Dendritic cell treated with granulocyte-macrophage colony-stimulating factor and Interleukin-4, amounts not matched to agents 40 ng/mL and 50 ng/mL, for 4 days (primary cell): ENCODE data around the gene DCLRE1C.
A peak's percentile ranks its signal among the peaks of the same experiment; 100 is the strongest.
"Not testable (repeated sequence)": the region's sequence is repeated elsewhere in the genome, so short reads cannot be mapped to it uniquely, and the experiment has no call there.

Experiments
- H3K27ac Mint-ChIP-seq: one replicate; pipeline ENCODE4 v1.8.0; 2022; ENCODE audit warnings: mild to moderate bottlenecking, mixed read lengths
- H3K27me3 Mint-ChIP-seq: one replicate; pipeline ENCODE4 v1.8.0; 2022; ENCODE audit warnings: mild to moderate bottlenecking, mixed read lengths
- H3K36me3 Mint-ChIP-seq: one replicate; pipeline ENCODE4 v1.8.0; 2022; ENCODE audit warnings: low read depth, mixed read lengths
- H3K4me1 Mint-ChIP-seq: one replicate; pipeline ENCODE4 v1.8.0; 2022; ENCODE audit warnings: low read depth, mixed read lengths
- H3K4me3 Mint-ChIP-seq: one replicate; pipeline ENCODE4 v1.8.0; 2022; ENCODE audit warnings: mild to moderate bottlenecking, moderate library complexity, mixed read lengths
- H3K9me3 Mint-ChIP-seq: one replicate; pipeline ENCODE4 v1.8.0; 2022; ENCODE audit warnings: mixed read lengths
- intact Hi-C: fragments of 100-400 bp; cut with micrococcal nuclease; formaldehyde crosslinking; loops from one replicate; pipeline ENCODE4 v1.15.0; 2022

The DCLRE1C gene

DNA sequence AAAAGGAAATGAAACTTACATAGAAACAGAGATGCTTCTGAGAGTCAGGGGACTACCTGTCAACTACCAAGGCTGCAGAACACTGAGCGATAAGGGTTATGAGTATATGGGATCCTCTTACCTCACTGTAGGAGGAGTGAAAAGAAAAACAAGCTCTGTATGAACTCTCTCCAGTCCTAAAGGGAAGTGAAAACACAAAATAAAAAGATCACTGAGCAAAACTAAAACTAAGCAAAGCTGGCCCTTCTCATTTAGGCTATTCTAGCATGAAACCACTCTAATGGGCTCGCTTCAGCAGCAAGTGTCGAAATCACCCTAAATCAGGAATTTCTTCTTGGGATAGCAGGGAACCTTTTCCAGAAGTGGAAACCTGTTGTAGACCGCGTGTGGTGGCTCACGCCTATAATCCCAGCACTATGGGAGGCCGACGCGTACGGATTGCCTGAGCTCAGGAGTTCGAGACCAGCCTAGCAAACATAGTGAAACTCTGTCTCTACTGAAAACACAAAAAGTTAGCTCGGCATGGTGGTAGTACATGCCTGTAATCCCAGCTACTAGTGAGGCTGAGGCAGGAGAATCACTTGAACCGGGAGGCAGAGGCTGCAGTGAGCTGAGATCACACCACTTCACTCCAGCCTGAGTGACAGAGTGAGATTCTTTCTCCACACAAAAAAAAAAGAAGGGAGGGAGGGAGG is 27.0 kb downstream of the DCLRE1C start:
- intact Hi-C loops: no loop called here
- H3K27ac Mint-ChIP-seq: peak overlapping the region; percentile 62
- peaks cover 98% of the 10 kb centered on the region for H3K36me3 Mint-ChIP-seq
- peaks cover 9% of the 10 kb centered on the region for H3K4me1 Mint-ChIP-seq
- no peaks in the 10 kb centered on the region for H3K9me3 Mint-ChIP-seq
- no peaks in the 10 kb centered on the region for H3K27me3 Mint-ChIP-seq
- H3K4me3 Mint-ChIP-seq: no peak overlapping the region

DNA sequence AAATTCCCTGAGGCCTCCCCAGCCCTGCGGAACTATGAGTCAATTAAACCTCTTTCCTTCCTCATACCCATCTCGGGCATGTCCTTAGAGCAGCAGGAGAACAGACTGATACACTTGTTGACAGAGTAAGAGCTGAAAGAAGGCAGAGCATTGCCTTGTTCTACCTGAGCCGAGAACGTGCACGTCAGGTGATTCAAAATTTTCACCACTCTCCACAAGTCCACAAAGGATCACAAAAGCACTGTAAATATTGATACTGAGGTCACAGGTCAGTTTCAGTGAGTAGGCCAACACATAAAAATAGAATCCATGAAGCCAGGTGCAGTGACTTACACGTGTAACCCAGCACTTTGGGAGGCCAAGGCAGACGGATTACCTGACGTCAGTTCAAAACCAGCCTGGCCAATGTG is 27.8 kb downstream of the DCLRE1C start:
- no peaks in the 10 kb centered on the region for H3K27me3 Mint-ChIP-seq
- H3K27ac Mint-ChIP-seq: no peak overlapping the region
- no peak overlapping the region for H3K4me3 Mint-ChIP-seq
- H3K36me3 Mint-ChIP-seq: peaks cover 98% of the 10 kb centered on the region
- H3K4me1 Mint-ChIP-seq: peaks cover 9% of the 10 kb centered on the region
- intact Hi-C loops: no loop called here
- H3K9me3 Mint-ChIP-seq: no peaks in the 10 kb centered on the region

DNA sequence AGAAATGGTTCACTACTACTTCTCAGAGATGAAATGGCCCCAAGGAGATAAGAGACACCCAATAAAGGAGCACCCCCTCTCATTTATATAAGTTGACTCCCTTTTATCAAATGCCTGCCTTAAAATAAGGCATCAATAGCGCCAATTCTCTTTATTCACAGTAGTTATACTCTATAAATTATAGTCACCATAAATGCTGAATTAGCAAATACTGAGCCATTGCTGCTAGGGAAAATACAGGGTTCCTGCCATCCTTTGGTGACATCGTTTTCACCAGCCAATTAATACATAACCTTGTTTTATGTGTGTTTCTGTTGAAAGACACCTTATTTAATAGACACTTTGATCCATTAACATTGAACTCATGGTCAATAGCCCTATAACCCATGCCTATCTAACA is 28.6 kb downstream of the DCLRE1C start:
- H3K36me3 Mint-ChIP-seq: peaks cover 98% of the 10 kb centered on the region
- no peak overlapping the region for H3K4me3 Mint-ChIP-seq
- peaks cover 9% of the 10 kb centered on the region for H3K4me1 Mint-ChIP-seq
- intact Hi-C loops: no loop called here
- H3K27me3 Mint-ChIP-seq: no peaks in the 10 kb centered on the region
- H3K9me3 Mint-ChIP-seq: no peaks in the 10 kb centered on the region
- H3K27ac Mint-ChIP-seq: no peak overlapping the region

DNA sequence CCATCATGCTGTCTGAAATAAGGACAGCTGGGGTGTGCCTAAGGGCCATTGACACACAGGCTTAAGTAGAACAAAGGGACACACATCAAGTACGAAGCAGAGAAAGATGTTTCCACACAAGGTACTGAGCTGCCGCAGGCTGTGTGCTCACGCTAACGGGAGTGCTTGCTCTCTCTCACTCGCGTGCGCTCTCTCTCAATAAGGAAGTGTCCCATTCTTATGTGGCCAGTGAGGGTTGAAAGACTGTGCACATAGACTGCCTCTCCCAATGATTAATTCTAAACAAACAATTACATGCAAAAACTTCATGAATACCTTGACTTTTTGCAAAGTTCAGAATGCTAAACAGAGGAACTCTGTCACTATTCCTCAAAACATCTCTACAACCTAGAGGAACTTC is 29.9 kb downstream of the DCLRE1C start:
- intact Hi-C loops: no loop called here
- Mint-ChIP-seq H3K4me1 (peaks cover 9% of the 10 kb centered on the region), H3K9me3 (no peaks in the 10 kb centered on the region), H3K36me3 (peaks cover 98% of the 10 kb centered on the region), H3K27ac (no peak overlapping the region), H3K4me3 (no peak overlapping the region), H3K27me3 (no peaks in the 10 kb centered on the region)

DNA sequence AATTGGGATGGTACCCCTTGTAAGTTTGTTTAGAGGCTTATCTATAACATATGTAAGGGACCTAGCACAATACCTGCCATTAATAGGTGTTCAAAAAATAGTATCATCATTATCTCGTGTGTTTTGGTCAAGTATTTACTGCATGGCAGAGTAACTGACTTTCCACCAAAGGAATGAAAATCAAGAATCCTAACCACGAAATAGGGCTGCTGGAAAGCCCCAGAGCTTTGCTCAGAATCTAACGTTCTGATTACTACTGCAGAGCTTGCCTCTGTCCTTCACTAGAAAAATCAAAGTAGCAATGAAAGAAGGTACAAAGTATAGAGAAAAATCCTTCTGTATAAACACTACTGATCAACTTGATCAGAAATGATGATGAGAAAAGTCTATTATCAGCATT is 34.9 kb downstream of the DCLRE1C start:
- Mint-ChIP-seq H3K4me1 (peaks cover 7% of the 10 kb centered on the region), H3K27me3 (no peaks in the 10 kb centered on the region), H3K9me3 (no peaks in the 10 kb centered on the region), H3K27ac (no peak overlapping the region), H3K36me3 (peaks cover 100% of the 10 kb centered on the region), H3K4me3 (no peak overlapping the region)
- intact Hi-C loops: no loop called here

DNA sequence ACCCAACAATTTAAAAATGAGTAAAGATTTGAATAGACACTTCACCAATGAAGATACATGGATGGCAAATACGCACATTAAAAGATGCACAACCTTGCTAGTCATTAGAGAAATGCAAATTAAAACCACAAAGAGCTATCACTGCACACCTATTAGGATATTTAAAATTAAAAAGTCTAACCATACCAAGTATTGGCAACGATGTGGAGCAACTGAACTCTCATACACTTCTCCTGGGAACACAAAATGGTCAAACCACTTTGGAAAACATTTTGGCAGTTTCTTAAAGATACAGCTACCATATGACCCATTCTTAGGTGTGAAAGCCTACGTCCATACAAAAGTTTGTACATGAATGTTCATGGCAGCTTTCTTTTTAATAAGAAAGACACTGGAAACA is 36.1 kb downstream of the DCLRE1C start:
- intact Hi-C loops: no loop called here
- no peak overlapping the region for H3K4me3 Mint-ChIP-seq
- H3K4me1 Mint-ChIP-seq: peaks cover 7% of the 10 kb centered on the region
- H3K36me3 Mint-ChIP-seq: peaks cover 100% of the 10 kb centered on the region
- no peak overlapping the region for H3K27ac Mint-ChIP-seq
- no peaks in the 10 kb centered on the region for H3K9me3 Mint-ChIP-seq
- H3K27me3 Mint-ChIP-seq: no peaks in the 10 kb centered on the region

DNA sequence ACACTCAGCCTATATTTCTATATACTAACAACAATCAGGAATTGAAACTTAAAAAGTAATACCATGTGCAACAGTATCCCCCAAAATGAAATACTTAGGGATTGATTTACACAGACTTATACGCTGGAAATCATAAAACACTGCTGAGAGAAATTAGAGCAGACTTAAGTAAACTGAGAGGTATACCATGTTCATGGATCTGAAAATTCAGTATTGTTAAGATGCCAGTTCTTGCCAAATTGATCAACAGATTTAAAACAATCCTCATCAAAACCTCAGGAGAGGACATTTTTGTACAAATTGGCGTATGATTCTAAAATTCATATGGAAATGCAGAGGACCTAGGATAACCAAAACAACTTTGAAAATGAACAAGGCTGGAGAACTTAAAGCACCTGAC is 37.3 kb downstream of the DCLRE1C start:
- H3K36me3 Mint-ChIP-seq: peaks cover 100% of the 10 kb centered on the region
- no peak overlapping the region for H3K27ac Mint-ChIP-seq
- H3K4me1 Mint-ChIP-seq: peaks cover 7% of the 10 kb centered on the region
- intact Hi-C loops: no loop called here
- H3K9me3 Mint-ChIP-seq: no peaks in the 10 kb centered on the region
- H3K4me3 Mint-ChIP-seq: no peak overlapping the region
- H3K27me3 Mint-ChIP-seq: no peaks in the 10 kb centered on the region

DNA sequence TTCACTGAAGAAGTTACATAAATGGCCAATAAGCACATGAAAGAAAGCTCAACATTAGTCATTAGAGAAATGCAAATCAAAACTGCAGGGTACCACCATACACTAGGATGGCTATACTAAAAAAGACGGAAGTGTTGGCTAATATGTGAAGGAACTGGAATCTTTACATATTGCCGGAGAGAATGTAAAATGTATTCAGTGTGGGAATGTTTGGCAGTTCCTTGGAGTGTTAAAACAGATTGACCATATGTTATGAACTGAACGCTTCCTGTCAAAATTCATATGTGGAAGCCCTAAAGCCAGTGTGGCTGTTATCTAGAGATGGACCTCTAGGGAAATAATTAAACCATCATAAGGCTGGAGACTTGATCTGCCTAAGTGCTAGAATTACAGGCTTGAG is 42.1 kb downstream of the DCLRE1C start:
- Mint-ChIP-seq H3K9me3 (no peaks in the 10 kb centered on the region), H3K36me3 (peaks cover 100% of the 10 kb centered on the region)
- intact Hi-C loops: no loop called here

DNA sequence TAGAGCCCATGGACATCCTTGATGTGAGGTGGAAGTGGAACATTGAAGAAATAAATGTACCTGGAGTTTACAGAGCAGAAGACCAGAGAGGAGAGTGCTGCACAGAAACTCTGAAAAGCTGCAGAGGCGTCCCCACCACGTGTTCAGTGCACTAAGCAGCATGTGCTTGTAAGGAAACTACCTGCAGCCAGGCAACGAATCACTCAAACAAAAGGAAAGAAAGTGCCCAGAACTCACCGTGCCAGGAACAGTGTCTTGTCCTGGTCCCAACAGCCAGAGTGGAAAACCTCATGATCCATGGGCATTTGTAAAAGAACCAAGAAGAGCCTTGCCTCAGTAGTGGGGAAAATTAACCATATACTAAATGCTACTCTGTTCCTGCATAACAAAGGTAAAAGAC is 42.9 kb downstream of the DCLRE1C start:
- H3K36me3 Mint-ChIP-seq: peaks cover 93% of the 10 kb centered on the region
- H3K27me3 Mint-ChIP-seq: no peaks in the 10 kb centered on the region
- no peaks in the 10 kb centered on the region for H3K9me3 Mint-ChIP-seq
- H3K27ac Mint-ChIP-seq: no peak overlapping the region
- no peak overlapping the region for H3K4me3 Mint-ChIP-seq
- intact Hi-C loops: no loop called here
- H3K4me1 Mint-ChIP-seq: peaks cover 7% of the 10 kb centered on the region

More for the DNA sequence above, 42.1 kb downstream of the DCLRE1C start:
- H3K27me3 Mint-ChIP-seq: no peaks in the 10 kb centered on the region
- H3K4me3 Mint-ChIP-seq: no peak overlapping the region
- peaks cover 7% of the 10 kb centered on the region for H3K4me1 Mint-ChIP-seq
- H3K27ac Mint-ChIP-seq: no peak overlapping the region

DNA sequence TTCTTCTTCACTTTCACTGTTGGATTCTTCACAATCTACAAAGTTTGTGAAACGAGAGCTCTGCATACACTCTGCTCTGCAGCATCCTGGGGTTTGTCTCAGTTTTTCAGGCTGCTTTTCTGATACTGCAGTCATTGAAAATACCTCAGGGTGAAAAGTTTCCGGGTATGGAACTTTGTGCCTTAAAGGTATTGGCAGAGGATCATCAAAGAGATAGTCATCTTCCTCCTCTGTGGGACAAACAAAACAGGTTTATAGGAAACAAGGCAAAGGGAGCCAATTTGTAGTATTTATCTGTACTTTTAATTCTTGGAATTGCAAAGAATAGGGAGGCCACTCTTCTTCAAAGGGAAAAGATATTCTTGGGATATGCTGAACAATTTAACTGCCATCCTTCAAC is 44.8 kb downstream of the DCLRE1C start:
- Mint-ChIP-seq H3K4me3 (no peak overlapping the region), H3K4me1 (no peaks in the 10 kb centered on the region), H3K27ac (no peak overlapping the region), H3K9me3 (no peaks in the 10 kb centered on the region), H3K36me3 (peaks cover 74% of the 10 kb centered on the region), H3K27me3 (no peaks in the 10 kb centered on the region)
- intact Hi-C loops: no loop called here

DNA sequence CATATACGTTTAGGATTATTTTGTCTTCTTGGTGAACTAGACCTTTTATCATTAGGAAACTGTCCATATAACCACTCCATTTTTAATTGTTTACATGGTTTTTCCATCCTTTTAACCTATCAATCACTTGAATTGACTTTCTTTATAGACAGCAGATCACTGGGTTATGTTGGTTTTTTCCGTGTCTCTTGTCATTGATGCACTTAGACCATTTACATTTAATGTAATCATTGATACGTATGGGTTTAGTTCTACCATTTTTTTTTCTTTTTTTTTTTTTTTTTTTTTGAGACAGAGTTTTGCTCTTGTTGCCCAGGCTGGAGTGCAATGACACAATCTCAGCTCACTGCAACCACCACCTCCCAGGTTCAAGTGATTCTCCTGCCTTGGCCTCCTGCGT is 46.3 kb downstream of the DCLRE1C start:
- H3K27me3 Mint-ChIP-seq, H3K4me1 Mint-ChIP-seq, H3K27ac Mint-ChIP-seq, H3K9me3 Mint-ChIP-seq, H3K4me3 Mint-ChIP-seq, intact Hi-C loops: not testable (repeated sequence)
- H3K36me3 Mint-ChIP-seq: peaks cover 59% of the 10 kb centered on the region

DNA sequence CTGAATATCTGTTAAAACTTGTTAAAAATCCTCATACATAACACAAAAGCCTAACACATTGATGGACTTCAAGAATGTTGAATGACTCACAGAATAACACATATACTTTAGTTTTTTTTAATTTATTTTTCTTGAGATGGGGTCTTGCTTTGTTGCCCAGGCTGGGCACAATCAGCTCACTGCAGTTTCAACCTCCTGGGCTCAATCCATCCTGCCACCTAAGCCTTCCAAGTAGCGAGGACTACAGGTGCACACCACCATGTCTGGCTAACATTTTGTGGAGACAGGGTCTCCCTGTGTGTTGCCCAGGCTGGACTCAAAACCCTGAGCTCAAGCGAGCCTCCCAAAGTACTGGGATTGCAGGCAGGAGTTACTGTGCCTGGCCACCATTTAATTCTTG is 47.1 kb downstream of the DCLRE1C start:
- intact Hi-C loops: no loop called here
- H3K36me3 Mint-ChIP-seq: peaks cover 51% of the 10 kb centered on the region

DNA sequence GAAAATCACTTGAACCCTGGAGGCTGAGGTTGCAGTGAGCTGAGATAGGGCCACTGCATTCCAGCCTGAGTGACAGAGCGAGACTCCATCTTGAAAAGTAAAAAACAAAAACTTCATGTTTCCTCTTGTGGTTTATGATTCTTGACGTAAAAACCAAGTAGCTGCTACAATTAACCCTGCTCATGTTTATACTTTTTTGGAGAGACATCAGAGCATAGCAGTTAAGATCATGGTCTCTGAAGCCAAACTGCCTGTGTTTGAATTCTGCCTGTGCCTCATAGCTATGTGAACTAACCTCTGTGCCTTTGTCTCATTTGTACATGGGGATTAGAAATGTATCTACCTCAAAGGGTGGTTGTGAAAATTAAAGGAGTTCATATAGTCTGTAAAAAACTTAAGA is 48.0 kb downstream of the DCLRE1C start:
- Mint-ChIP-seq H3K27me3 (no peaks in the 10 kb centered on the region), H3K27ac (no peak overlapping the region), H3K4me3 (no peak overlapping the region), H3K9me3 (no peaks in the 10 kb centered on the region), H3K4me1 (no peaks in the 10 kb centered on the region), H3K36me3 (peaks cover 49% of the 10 kb centered on the region)
- intact Hi-C loops: no loop called here

More for the DNA sequence above, 47.1 kb downstream of the DCLRE1C start:
- no peaks in the 10 kb centered on the region for H3K4me1 Mint-ChIP-seq
- H3K27ac Mint-ChIP-seq: no peak overlapping the region
- no peaks in the 10 kb centered on the region for H3K9me3 Mint-ChIP-seq
- H3K27me3 Mint-ChIP-seq: no peaks in the 10 kb centered on the region
- no peak overlapping the region for H3K4me3 Mint-ChIP-seq

DNA sequence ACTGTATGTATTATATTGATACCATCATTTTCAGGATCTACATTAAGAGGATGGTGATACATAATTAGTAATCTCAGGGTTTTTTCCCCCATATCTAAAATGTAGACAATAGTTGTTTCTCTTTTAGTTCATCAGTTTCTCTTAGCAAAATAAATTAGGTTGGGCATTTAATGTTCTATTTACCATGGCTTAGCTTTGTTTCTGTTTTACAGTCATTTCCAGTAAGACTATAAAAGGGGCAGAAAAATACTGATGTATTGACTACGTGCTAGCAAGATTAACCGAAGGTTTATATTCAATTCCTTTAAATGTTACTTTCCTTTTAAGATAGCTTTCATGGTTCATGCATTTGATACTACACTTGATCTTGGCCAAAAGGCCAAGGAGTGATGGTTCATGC is 49.0 kb downstream of the DCLRE1C start:
- Mint-ChIP-seq H3K27ac (no peak overlapping the region), H3K9me3 (no peaks in the 10 kb centered on the region), H3K27me3 (no peaks in the 10 kb centered on the region), H3K4me1 (no peaks in the 10 kb centered on the region), H3K36me3 (peaks cover 38% of the 10 kb centered on the region), H3K4me3 (no peak overlapping the region)
- intact Hi-C loops: no loop called here

DNA sequence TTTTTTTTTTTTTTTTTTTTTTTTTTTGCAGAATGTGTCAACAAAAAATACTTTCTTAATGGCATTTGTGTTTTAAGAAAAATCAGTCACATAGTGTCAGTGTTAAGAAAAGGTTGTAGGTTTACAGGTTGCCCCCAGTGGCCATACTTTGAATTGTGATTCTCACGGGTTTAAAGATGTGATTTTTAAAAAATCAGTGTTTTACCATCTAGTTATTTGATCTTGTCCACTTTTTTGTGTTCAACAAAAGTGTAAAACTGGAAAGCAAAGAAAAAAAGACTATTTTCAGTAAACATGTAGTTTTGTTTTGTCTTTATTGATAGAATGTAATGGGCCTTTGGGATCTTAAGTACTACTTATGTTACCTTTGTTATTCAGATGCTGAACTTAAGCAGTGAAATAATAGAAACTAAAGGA is 49.6 kb downstream of the DCLRE1C start:
- Mint-ChIP-seq H3K36me3 (peaks cover 35% of the 10 kb centered on the region), H3K9me3 (no peaks in the 10 kb centered on the region), H3K4me1 (no peaks in the 10 kb centered on the region), H3K4me3 (no peak overlapping the region), H3K27ac (no peak overlapping the region), H3K27me3 (no peaks in the 10 kb centered on the region)
- intact Hi-C loops: no loop called here
